Ammon's horn (tissue), 1 donor: ENCODE measurements around the gene SND1.

ENCODE experiments used
- DNase-seq: peaks from one replicate; pipeline ENCODE4 v3.0.0-alpha.2; 2016; ENCODE audit warnings: low spot score

The SND1 gene

DNA sequence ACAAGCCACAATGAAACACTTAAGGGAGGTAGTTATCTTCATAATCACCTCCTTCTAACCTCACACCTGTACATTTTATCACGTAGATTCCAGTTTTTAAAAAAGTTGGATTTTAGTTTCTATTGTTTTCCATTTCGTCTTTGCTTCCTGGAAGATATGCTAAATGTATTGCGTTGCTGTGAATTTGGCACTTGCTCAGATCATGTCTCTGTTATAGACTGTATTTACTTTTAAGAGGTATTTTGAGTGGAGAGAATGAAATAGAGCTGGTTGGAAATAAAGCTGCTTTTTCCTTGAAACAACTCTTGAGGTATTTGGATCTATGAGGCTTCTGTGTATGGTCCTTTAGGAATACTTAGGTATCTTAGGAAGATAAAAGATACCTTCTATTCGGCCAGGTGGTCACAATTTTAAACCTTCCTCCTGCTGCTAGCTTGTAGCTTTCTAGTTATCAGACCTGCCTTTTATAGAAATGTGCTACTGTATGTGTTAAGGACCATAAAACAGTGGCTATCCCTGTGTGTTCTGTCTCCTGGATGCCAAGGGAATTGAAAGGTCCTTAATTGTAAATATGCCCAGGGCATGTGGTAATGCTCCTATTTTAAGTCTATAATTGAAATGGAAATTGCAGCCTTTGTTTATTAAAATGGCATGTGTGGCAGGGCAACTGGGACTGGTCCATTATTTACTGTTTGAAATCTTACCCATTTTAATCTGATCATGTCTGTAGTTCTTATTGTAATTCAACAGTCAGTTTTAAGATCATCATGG, 147.7 kb downstream of the SND1 start:
- DNase-seq: no peak

DNA sequence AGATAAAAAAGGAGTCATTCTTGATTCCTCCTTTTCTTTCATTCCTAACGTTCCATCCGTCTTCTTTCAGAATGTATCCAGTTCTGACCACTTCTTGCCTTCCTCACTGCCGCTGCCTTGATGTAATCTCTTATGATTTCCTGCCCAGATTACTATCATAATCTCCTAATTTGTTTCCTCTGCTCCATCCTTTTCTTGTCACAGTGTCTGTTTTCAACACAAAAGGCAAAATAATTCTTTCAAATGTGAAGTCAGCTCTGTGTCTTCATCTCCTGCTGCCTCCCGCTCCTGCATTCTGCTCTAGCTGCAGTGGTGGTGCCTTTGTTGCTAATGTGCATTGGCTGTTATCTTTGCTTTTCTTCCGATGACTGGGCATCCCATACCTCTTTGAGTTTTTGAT, 150.9 kb downstream of the SND1 start:
- DNase-seq: no peak

DNA sequence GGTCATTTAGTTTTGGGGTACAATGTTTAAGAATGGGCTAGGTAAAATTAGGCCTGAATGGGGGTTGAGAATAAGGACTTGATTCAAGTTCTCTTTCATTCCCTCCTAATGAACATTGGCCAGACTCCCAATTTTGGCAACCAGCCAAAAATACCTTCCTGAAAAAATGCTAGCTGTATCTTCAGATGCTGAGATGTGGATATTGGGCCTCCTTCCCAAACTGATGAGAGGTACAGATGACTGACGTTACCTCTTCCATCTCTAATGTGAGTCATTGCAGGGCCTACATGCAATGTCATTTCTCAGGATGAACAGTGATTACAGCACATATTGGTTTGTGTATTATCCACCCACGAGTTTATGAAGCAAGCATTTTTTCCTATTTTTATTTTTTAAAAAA, 151.6 kb downstream of the SND1 start:
- peak; percentile 33 for DNase-seq

DNA sequence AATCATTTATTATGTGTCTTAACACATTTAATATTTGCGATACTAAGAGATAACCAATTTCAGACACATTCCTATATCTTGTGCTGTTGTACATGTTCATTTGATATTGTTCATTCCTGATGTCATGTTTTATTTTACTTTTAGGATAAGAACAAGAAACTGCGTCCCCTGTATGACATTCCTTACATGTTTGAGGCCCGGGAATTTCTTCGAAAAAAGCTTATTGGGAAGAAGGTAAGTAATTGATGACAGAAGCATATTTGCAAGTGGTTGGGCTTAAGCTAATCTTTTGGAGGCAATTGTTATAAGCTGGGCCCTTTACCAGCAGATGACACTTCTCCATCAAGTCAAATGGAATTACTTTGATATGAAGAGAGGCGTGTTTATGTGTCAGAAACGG, 155.3 kb downstream of the SND1 start:
- no peak for DNase-seq

DNA sequence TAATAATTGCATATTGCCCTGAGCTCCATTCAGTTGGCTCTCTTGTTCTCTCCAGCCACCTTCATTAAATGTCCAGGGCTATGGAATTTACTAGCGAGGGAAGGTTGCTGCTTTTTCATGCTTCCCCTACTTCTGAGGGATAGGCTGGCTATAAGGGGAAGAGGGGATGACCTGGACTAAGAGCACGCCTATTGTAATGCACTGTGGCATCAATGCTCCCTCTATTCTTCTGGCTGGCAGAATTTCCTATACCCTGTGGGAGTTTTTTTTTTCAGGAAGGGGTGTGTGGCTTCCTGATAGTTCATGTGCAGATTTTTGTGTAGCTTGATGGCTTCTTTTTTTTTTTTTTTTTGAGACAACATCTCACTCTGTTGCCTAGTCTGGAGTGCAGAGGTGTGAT, 155.8 kb downstream of the SND1 start:
- no peak for DNase-seq

DNA sequence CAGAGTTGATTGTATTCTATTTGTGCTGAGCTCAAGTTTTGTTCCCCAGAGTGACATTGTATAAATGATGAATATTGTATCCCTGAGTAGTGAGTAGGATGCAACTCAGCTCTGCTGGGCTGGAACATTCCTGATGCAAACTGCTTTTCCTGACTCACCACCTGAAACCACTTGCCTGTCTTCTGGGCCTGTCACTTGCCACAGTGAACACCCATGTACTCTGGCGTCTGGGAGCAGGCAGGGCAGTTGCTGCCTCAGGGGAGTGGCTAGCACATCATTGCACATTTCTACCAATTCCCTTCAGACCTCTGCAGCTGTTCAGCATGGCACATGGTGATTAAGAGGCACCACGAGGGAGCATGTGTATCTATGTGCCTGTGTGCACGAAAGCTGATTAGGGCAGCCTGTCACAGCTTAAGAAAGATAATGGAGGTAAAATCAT, 157.3 kb downstream of the SND1 start:
- peak; percentile 43 for DNase-seq

DNA sequence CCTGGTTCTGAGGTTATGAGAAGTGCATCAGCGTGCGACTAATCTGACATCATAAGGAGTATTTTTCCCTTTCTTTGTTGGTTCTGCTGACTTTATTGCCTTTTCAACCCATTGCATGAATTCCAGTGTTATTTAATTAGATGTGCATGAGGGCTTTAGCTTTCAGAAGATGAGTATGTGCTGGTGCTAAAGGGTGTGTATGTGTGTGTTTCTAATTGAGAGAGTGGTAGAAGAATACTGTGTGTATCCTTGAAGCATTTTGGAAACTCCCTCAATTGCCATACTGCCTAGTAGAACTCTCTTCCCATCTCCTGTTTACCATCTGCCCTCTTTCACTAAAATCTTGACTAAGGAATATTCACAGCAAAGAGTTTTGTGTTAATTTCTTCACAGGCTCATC, 158.1 kb downstream of the SND1 start:
- DNase-seq: no peak

DNA sequence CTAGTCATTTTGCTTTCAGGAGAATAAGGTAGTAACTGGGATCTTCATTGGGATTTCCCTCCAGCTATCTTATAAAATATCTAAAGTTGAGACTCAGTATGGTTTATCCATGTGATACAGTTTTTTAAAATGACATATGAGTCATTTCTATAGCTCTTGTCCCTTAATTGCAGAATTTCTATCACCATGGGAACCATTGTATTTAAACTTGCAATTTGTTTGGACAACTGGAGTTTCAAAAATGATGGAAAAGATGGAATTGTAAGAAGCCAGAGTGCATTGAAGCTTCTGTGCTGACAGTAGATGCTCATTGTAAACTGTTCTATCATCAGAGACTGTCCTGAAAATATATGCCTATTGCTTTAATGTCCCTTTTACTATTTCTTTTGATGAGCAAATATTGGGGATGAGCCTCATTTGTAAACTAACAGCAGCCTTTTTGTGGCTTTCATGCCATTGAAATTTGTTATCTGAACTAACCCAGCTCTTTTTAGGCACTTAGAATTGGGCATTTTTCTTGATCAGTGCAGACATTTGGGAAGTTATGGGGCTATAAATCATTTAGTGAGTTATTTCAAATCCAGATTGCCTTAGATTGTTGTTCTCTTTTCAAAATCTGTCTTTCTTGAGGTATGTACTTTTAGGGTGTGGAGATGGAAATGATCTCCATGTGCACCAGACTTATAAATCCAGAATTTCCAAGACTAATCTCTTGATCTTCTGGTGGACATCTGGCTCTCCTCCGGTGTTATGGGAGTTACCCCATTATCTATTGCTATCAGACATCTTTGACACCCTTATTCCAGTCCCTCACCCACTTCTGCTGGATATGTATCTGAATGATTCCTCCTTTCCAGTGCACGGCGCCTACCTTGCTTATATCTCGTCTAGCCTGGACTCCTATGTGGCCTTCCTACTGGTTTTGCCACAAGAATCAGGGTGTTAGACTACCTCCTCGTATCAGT, 159.0 kb downstream of the SND1 start:
- no peak for DNase-seq

DNA sequence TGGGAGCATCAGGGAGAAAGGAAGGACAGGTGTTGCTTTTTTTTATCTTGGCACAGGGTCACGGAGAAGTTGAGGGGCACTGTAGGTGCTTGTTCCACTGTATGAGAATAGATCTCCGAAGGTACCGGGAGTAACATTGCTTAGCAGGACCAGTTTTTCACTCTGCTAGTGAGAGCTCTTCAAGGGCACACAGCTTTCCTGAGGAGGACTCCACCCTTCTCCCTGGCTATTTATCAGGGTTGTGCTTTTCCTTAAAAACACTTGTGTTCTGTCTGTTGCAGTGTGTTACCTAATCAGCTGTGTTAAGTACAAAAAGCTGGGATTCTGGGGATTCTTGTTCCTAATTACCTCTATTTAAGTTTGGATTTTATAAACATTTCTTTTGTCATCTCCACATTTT, 160.5 kb downstream of the SND1 start:
- no peak for DNase-seq

DNA sequence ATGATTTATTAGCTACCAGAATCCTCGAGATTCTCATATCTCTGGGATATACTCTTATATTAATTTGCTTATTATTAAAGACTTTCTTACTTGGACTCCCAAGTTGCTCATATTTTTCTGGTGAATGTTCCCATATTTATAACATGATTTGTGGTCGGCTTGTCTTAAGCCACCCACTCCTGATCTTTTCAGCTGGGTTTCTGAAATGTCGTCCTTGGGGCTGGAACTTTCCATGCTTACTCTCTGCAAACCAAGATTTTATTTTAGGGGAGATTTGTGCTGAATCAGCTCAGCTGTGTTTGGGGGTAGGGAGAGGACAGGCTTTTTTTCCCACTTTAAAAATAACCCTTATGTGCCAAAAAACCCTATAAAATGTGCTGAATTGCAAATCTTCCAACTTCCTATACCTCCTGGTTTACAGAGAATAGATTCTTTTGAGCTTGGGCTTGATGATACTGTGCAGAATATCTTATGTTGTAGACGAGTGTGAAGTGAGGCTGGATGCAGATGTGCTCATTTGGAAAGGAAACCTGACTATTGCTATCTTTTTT, 162.1 kb downstream of the SND1 start:
- no peak for DNase-seq

DNA sequence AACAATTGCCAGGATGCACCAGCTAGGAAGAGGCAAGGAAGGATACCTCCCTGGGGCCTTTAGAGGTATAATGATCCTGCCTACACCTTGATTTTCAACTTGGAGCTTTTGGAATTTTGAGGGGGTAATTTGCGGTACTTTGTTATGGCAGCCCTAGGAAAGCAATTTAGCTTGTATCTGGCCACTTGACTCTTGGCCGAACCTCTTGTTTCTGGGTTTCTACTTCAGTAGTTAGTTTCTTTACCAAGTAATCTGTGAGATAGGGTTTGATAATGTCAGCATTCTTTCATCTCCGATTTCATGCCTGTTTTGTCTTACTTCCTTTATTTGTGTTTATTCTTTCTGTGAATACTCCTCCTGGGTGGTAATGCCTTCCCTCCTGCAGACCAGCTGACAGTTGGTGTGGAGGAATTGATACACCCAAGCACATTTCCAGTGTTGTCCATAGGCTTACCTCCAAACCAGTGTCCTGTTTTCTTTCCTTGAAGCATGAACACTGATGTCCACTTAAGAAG, 163.7 kb downstream of the SND1 start:
- DNase-seq: no peak

DNA sequence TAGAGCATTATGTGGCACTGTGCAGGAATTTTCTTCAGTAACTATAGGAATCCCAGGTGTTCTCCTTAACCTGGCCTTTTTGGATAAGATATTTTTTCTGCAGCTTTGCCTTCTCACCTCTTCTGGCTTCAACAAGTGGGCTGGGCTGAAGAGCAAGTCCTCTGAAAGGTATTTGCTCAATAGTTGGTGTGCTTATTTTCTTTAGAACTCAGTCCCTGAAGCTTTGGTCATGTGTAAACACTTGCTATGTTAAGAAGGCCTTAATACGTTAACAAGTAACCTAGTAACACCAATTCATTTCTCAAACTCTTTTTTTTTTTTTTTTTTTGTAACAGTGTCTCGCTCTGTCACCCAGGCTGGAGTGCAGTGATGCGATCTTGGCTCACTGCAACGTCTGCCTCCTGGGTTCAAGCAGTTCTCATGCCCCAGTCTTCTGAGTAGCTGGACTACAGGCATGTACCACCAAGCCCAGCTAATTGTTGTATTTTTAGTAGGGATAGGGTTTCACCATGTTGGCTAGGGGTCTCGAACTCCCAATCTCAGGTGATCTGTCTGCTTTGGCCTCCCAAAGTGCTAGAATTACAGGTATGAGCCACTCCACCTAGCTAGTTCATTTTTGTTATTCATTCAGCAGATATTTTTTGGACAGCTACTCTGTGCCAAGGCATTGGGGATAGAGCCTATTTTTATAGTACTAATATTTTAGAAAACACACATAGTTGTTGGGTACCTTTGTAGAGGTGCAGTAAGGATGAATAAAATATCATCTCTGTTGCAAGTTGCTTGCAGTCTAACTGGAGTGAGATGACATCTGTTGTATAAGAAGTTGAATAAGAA, 164.6 kb downstream of the SND1 start:
- DNase-seq: no peak

DNA sequence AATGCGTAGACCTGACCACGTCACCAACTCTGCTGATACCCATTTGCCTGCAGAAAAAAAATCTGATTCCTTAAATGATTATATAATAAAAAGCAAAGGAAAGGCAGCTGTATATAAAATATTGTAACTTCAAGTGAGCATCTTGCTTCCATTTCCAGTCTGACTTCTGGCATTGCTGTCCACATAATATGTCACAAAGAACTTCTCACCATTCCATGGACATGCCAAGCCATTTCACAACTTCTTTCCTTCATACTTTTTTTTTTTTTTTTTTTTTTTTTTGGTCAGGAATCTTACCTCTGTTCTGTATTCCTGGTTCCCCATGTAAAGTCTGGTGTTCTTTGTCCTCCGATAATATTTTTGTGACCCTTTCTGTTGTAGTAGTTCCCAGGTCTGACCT, 165.5 kb downstream of the SND1 start:
- no peak for DNase-seq

DNA sequence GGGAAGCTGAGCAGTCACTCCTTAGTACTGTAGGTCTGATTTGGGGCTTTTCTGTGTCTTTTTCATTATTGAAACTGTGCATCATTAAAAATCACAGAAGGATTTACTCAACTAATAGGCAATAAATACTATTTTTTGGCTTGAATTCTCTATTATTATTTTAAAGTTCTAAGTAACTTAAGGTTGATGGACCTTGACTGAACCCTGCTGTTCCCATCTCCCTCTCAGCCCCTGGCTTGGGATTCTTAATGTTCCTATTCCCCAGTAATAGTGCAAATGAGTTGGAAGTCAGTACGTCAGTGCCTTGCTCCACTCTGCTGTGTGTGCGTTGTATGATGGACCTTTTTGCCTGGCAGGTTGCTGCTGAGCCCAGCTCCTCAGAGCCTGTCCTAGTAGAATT, 166.3 kb downstream of the SND1 start:
- DNase-seq: no peak

DNA sequence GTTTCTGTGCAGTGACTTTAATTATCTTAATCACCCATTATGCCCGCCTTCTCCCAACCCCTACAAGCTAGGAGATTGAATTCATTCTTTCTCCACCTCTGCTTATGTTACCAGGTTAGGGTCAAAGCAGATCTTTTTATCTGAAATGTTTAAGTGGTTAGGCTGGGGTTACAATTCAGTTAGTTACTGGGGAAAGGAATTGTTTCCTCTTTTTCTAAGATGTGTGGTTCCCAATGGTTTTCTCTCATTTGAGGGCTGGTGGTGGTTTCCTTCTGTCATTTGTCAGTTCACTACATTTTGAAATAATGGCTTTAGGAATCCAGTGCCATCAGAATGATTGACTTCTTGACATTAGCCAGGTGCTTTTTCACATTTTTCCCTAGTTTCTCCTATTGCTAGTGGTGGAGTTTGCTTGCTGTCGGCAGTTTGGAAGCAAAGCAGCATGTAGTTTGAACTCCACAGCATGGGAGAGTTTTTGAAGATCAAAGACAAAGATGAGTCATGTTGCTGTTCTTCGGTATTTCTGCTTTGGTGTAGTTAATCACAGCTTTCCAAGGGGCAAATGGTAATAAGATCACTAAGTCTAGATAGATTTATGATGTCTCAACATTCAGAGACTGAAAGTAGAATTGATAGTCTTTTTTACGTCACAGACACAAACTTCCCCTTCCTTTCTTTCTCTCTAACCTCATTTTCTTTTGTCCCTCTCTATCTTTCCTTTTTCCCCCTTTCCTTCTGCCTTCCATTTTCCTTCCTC, 168.2 kb downstream of the SND1 start:
- DNase-seq: no peak

DNA sequence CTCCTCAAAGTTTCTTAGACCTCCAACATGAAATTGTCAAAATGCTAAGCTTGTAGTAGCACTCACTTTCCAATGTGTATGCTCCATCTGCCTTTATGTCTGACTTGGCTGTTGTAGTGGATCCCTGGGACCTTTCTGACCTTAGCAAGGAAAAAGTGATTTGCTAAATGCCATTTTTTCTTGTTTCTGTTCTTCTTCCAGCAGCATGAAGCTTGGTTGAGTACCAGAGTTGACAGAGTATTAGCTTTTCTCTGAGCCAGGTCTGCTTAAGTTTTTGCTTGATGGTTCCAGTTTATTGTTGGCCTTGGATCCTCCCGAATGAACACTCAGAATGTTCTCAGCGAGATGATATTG, 168.7 kb downstream of the SND1 start:
- DNase-seq: no peak

DNA sequence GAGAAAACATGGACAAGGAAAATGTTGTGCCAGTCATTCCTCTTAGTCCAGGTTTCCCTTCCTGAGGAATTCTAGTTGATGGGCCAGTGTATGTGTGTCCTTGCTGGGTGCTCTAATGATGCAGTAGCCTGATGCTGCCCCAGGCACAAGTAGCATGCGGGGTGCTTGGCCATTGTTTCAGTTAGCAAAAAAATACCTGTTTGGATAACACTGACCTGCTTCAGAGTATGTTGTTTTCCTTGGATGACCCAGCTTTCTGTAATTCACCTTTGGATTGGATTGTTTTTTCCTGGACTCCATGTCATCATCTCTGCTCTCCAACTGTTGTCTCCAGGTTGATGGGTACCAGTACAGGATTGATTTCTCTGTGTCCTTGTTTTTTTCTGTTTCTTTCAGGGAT, 169.2 kb downstream of the SND1 start:
- DNase-seq: no peak

DNA sequence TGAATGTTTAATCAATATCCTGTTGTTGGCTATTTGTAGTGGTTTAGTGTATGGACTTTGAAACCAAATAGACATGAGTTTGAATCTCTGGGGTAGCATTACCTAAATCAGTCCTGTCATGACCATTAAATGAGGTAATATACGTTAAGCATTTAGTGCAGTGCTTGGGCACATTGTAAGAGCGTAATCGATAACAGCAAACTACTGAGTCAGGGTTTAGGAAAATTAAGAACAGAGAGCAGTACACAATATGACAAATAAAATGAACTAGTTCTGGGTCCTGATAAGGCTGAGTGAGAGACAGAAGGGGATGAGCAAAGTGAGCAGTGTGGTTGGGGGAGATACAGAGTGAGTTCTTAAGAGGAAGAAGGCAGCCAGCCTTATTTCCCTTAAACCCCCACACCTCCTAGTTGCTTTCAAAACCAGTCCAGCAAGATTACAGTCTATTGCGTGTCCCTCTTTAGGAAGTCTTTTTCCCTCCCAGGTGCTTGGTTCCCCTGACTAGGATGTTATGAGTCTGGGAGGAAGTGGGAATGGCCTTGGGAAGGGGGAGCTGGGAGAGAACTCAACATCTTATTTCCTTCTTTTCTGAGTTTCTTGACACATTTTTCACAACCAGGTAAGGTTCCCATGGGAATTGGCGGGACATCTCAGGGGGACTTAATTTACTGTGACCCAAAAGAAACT, 171.0 kb downstream of the SND1 start:
- no peak for DNase-seq

DNA sequence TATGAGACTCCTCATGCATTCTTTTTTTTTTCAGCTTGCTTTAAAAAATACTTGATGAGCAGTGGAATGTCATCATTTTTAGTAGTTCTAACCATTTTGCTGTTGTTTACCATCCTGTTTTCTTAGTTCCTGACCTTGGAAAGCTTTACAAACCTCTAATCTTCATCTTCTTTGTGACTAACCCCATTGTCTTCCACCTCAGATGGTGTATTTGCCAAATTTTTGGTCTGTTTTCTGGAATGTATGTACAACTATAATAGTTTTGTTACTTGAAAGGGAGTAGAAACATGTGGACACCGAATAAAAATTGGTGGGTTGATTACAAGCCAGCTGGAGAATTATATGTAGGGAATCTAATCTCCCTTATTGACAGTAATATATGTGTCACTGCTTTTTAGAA, 172.7 kb downstream of the SND1 start:
- no peak for DNase-seq

DNA sequence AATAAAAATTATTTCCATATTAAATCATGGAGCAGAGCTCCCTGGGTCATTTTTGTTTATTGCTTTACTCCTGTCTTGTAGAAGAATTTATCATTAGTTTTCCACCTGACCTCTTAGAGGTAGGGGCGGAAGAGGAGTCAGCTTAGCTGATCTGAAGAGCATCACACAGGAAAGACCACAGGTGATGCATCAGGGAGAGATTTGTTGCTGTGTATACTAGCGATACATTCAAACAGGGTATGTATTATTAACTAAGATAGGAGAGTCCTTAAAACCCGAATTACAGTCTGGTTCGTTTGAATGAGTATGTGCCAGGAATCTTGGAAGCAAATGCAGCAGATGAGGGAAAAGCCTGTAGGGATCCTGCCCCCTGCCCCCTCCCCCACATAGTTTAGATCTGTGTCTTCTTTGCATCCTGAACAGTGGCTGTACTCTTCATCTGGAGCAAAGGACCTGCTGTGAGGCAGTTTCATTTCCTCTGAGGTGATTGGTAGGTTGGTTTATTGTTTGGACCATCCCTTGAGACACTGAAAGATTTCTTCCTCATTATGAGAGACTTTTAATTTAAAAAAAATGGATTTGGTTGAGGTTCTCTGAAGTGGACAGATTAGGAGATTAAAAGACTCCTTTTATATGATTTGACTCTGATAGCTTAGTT, 177.0 kb downstream of the SND1 start:
- DNase-seq: no peak
